NCI-H2081 treated with DMSO at 0.1 percent for 48 hours (cell line): ENCODE results near the gene FOXK2.
A peak's percentile ranks its signal among the peaks of the same experiment; 100 is the strongest.
"Not testable (repeated sequence)": the region's sequence is repeated elsewhere in the genome, so short reads cannot be mapped to it uniquely, and the experiment has no call there.

Source experiments
- DNase-seq: peaks from one replicate; lab custom pipeline; 2025; lab: John Stamatoyannopoulos, UW

Gene FOXK2

DNA sequence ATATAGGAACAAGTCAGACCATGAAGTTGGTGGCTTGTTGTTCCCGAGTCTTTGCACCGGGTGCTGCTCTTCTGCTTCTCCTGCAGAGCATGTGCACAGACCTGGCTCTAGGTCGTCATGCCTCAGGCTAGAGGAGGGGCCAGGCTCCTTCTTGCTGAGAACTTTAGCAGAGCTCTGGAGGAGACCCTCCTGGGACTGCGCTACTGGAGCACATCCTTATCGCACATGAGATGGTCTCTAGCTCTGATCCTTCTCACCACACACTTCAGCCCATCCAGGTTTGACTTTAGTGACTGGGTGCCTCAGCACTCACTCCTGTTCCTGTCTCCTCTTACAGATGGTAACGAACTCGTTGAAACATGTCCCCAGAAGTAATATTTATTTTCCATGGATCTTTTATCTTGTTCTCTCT is 14.9 kb downstream of the FOXK2 start:
- no peak for DNase-seq

GRCh38 chr17:82536512-82537201 is 17.1 kb downstream of the FOXK2 start:
- DNase-seq, result no peak

DNA sequence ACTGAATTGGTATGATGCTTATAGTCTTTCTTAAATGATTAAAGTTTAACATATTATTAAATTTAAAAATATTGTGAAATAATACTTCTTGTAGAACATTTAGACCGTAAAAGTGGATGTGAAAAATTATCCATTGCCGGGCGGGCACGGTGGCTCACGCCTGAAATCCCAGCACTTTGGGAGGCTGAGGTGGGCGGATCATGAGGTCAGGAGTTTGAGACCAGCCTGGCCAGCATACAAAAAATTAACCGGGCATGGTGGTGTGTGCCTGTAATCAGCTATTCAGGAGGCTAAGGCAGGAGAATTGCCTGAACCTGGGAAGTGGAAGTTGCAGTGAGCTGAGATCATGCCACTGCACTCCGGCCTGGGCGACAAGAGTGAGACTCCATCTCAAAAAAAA is 17.7 kb downstream of the FOXK2 start:
- DNase-seq, result not testable (repeated sequence)

- not testable (repeated sequence) for DNase-seq
Observed at GRCh38 chr17:82539076-82539475, 19.5 kb downstream of the FOXK2 start.

- DNase-seq, result no peak
Observed at GRCh38 chr17:82542439-82542838, 22.9 kb downstream of the FOXK2 start.

- no peak for DNase-seq
Observed at GRCh38 chr17:82544431-82545070, 25.0 kb downstream of the FOXK2 start.

DNA sequence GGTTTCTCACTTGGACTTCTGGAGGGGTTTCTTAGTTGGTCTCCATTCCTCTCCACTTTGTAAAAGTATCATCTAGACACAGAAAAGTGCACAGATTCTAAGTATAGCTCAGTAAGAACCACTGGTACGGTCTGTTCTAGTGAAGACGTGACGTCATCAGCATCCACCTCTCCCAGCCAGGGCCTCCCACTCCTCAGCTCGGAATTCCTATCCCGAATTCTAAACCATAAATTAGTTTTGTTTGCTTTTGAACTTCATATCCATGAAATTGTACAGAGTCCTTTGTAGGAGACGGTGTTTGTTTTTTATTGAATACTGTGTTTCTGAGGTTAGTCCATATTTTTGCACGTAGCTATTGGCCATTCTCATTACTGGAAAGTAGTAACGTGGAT is 25.5 kb downstream of the FOXK2 start:
- no peak for DNase-seq

- DNase-seq, result no peak
Observed at GRCh38 chr17:82547981-82548380, 28.4 kb downstream of the FOXK2 start.

GRCh38 chr17:82548681-82549303 is 29.3 kb downstream of the FOXK2 start:
- no peak for DNase-seq

- DNase-seq, result no peak
Observed at GRCh38 chr17:82551779-82552457, 32.4 kb downstream of the FOXK2 start.

GRCh38 chr17:82552580-82552979 is 33.0 kb downstream of the FOXK2 start:
- DNase-seq, result no peak

GRCh38 chr17:82553210-82553930 is 33.8 kb downstream of the FOXK2 start:
- DNase-seq, result no peak

DNA sequence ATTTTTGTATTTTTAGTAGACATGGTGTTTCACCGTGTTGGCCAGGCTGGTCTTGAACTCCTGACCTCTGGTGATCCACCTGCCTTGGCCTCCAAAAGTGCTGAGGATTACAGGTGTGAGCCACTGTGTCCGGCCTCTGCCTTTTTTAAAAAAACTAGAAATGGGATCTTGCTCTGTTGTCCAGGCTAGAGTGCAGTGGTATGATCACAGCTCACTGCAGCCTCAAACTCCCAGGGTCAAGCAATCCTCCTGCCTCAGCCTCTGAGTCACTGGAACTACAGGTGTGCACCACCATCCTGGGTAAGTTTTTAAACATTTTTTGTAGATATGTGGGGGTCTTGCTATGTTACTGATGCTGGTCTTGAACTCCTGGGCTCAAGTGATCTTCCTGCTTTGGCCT is 38.0 kb downstream of the FOXK2 start:
- not testable (repeated sequence) for DNase-seq

GRCh38 chr17:82559566-82560251 is 40.2 kb downstream of the FOXK2 start:
- DNase-seq, result peak; percentile 93

DNA sequence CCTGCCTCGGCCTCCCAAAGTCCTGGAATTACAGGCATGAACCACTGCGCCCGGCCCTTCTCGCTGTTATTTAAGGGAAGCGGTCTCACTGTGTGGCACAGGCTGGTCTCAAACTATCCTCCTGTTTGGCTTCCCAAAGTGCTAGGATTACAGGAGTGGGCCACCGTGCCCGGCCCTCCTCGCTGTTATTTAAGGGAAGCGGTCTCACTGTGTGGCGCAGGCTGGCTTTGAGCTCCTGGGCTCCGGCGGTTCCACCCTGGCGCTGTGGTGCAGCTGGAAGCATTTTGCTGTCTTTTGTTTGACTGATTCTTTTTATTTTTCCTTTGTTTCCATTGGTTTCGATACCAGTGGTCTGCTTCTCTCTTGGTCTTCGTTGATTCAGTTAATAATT is 40.7 kb downstream of the FOXK2 start:
- no peak for DNase-seq

GRCh38 chr17:82560802-82561428 is 41.4 kb downstream of the FOXK2 start:
- no peak for DNase-seq

DNA sequence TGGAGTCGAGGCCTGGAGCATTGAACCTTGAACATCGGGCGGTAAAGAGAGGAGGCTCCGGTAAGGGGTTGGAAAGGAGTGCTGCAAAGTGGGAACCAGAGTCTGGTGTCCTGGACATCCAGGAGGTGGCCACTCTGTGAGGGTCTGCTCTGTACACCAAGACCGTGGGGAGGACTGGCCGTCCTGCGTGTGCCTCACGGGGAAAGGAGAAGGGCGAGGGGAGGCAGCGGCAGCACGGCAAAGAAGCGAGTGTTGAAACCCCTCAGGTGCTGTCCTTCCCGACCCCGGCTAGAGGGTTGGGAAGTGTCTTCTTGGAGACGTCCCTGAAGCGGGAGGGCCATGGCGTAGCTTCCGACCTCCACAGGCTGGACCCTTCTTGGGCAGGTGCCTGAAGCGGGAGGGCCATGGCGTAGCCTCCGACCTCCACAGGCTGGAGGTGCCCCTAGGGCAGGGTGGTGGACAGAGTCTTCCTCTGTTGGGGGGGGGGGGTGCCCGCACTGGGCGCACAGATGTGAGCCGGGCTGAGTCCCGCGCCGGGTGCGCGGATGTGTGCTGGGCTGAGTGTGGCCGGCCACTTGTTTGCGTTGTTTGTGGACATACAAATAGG is 42.0 kb downstream of the FOXK2 start:
- DNase-seq, result no peak

DNA sequence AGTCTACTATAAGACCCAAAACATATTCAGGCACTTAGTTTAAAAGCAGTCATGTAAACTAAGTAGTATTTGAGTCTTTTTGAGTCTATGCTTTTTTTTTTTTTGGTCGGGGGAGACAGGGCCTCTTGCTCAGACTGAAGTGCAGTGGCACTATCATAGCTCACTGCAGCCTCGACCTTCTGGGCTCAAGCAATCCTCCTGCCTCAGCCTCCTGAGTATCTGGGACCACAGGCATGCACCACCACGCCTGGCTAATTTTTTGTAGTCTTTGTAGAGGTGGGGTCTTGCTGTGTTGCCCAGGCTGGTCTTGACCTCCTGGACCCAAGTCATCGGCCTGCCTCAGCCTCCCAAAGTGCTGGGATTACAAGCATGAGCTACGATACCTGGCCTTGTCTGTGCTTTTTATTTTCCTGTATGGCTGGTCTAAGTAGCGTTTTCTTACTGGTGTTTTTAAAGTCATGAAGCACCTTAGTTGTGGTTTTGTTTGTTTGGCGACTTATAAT is 43.2 kb downstream of the FOXK2 start:
- DNase-seq, result not testable (repeated sequence)

DNA sequence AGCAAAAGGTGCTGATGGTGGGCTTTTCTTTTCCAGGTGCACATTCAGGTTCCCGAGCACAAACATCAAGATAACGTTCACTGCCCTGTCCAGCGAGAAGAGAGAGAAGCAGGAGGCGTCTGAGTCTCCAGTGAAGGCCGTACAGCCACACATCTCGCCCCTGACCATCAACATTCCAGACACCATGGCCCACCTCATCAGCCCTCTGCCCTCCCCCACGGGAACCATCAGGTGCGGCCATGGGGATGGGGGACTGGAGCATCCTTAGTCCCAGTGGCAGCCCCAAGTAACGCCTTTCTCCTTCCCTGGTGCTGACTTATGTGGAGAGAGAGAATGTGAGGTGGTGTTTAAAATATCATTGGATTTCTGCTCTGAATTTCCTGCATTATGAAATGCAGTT is 43.8 kb downstream of the FOXK2 start:
- no peak for DNase-seq

- not testable (repeated sequence) for DNase-seq
Observed at GRCh38 chr17:82563745-82564144, 44.2 kb downstream of the FOXK2 start.
